HG02970 (cell line): ENCODE measurements around the gene NQO2.
"Not testable (repeated sequence)": the region's sequence is repeated elsewhere in the genome, so short reads cannot be mapped to it uniquely, and the experiment has no call there.

Experiments used
- ATAC-seq: cut with Tn5 transposase; IDR thresholded peaks from one replicate; pipeline ENCODE4 v1.9.1; 2021; ENCODE audit warnings: mild to moderate bottlenecking, moderate library complexity, moderate number of reproducible peaks; ENCODE audit not compliant: unreplicated experiment, low FRiP score

The NQO2 gene

GRCh38 chr6:3035397-3035796 lies 35.7 kb downstream of the NQO2 start:
- no peak for ATAC-seq

GRCh38 chr6:3036861-3037637 lies 37.4 kb downstream of the NQO2 start:
- no peak for ATAC-seq

- ATAC-seq, result no peak
Measured at GRCh38 chr6:3037638-3038365, 38.1 kb downstream of the NQO2 start.

- no peak for ATAC-seq
Measured at GRCh38 chr6:3039384-3039783, 39.7 kb downstream of the NQO2 start.

- ATAC-seq, result no peak
Measured at GRCh38 chr6:3041147-3041546, 41.5 kb downstream of the NQO2 start.

GRCh38 chr6:3041606-3042005 lies 41.9 kb downstream of the NQO2 start:
- no peak for ATAC-seq

- no peak for ATAC-seq
Measured at GRCh38 chr6:3045369-3045768, 45.7 kb downstream of the NQO2 start.

GRCh38 chr6:3045777-3046176 lies 46.1 kb downstream of the NQO2 start:
- ATAC-seq, result no peak

GRCh38 chr6:3046295-3046694 lies 46.6 kb downstream of the NQO2 start:
- ATAC-seq, result no peak

GRCh38 chr6:3048009-3048408 lies 48.3 kb downstream of the NQO2 start:
- not testable (repeated sequence) for ATAC-seq

GRCh38 chr6:3052481-3053230 lies 53.0 kb downstream of the NQO2 start:
- no peak for ATAC-seq

GRCh38 chr6:3053231-3053508 lies 53.5 kb downstream of the NQO2 start:
- ATAC-seq, result no peak

- not testable (repeated sequence) for ATAC-seq
Measured at GRCh38 chr6:3054229-3055157, 54.8 kb downstream of the NQO2 start.

GRCh38 chr6:3055158-3055499 lies 55.4 kb downstream of the NQO2 start:
- not testable (repeated sequence) for ATAC-seq

- ATAC-seq, result no peak
Measured at GRCh38 chr6:3057063-3057770, 57.5 kb downstream of the NQO2 start.

- no peak for ATAC-seq
Measured at GRCh38 chr6:3058957-3059356, 59.3 kb downstream of the NQO2 start.

- ATAC-seq, result not testable (repeated sequence)
Measured at GRCh38 chr6:3060092-3060491, 60.4 kb downstream of the NQO2 start.

- no peak for ATAC-seq
Measured at GRCh38 chr6:3061501-3061941, 61.8 kb downstream of the NQO2 start.

- not testable (repeated sequence) for ATAC-seq
Measured at GRCh38 chr6:3063340-3063732, 63.6 kb downstream of the NQO2 start.
